T-helper 1 cell (primary cell): ENCODE measurements around the gene P3R3URF.
A peak's percentile ranks its signal among the peaks of the same experiment; 100 is the strongest.
"Not testable (repeated sequence)": the region's sequence is repeated elsewhere in the genome, so short reads cannot be mapped to it uniquely, and the experiment has no call there.

Source experiments
- DNase-seq, 5 donors: peaks; one replicate each; pipeline ENCODE4 v3.0.0-alpha.2; 2012 to 2020
- total RNA-seq, 4 donors: gene quantifications; one replicate each; lab custom pipeline; 2026; lab: John Stamatoyannopoulos, UW

Gene P3R3URF
- total RNA-seq = 0 reads per million in 4 donors

DNA sequence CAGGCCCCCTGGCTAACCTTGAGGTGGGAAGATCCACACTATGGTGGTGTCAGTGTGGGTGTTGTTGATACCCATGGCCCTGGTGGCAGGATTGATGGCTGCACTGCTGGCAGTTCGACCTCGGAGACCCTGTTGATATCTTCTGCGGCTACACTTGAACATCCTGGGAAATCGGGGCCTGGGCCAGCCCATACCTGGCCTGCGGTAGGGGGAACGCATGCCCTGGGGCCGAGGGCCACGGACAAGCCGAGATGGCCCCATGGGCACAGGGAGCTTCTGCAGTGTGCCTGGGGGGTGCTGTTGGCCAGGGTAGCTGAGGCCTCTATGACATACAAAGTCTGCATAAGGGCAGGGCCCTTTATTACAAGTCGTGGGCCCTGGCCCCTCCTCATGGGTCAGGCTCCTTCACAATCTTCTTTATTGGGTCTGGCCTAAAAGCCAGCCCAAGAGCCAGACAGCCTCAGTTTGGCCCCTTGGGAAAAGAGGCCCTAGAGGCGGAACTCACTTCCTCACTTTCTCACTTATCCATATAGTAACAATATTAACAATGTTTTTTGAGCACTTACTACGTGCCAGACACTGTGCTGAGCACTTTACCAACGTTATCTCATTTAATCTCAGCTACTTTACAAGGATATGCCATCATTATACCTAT is at the start of gene P3R3URF:
Gene P3R3URF (minus strand): TSS at position 278 of the 655 bp plus-strand sequence. CDS start 17 bp downstream, at position 261.
- DNase-seq = no peak

DNA sequence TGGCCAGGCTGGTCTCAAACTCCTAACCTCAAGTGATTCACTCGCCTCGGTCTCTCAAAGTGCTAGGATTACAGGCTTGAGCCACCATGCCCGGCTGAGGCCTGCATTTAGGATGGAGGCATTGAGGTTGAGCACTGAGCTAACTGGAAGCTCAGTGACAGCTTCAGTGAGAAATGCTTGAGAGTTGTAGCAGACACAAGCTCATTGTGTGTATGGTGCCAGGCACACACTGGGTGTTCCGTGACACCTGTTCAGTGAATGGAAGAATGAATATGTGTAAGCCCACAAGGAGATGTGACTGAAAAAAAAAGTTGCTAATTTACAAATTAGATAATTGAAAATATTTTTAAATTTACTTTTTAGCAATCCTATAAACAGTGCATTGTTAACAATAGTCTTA is 48.7 kb upstream of the P3R3URF start:
- no peak for DNase-seq

DNA sequence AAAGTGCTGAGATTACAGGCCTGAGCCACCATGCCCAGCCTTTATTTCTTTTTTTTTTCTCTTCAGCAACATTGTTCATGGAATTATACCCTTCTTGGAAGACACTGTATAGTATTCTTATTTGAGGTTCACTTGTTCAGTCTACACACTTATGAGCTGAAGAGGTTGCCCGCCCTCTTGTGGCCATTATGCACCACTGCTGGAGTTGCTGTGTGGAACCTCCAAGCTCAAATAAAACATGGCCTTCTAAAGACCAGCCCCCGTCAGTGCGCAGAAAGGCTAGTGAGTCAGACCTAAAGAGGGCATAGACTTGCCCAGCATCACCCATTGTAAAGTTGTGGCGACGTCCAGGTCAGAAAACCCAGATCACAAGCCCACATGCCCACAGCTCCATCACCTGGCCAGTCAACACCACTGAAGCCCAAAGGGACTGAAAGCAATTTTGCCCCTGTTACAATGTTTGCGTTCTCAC is 47.2 kb upstream of the P3R3URF start:
- peak in 4 of 5 donors; percentile 23 to 70 (median 39) for DNase-seq

DNA sequence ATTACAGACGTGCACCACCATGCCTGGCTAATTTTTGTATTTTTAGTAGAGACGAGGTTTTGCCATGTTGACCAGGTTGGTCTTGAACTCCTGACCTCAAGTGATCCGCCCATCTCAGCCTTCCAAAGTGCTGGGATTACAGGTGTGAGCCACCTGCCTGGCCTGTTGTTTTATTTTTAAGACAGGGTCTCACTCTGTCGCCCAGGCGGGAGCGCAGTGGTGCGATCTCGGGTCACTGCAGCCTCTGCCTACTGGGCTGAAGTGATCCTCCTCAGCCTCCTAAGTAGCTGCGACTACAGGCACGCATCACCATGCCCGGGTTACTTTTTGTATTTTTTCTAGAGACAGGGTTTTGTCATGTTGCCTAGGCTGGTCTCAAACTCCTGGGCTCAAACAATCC is 46.8 kb upstream of the P3R3URF start:
- not testable (repeated sequence) for DNase-seq

DNA sequence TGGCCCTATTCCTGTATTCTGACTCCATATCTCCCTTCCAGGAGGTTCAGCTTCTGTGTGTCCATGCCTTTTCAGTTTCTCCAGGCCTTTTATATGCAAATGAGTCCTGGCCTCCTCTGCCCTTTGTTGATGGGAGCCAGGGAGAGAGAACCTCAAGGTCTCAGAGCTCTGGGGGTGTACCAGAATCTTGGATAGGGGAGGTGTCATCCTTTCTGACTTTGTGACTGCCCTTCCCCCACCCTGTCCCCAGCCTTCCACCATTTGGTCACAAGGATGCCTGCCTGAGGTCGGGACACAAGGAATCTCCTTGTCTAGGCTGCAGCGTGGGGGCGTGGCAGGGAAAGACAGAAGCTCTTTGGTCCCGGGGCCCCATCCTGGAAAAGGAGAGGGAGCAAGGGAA is 45.5 kb upstream of the P3R3URF start:
- DNase-seq = no peak

DNA sequence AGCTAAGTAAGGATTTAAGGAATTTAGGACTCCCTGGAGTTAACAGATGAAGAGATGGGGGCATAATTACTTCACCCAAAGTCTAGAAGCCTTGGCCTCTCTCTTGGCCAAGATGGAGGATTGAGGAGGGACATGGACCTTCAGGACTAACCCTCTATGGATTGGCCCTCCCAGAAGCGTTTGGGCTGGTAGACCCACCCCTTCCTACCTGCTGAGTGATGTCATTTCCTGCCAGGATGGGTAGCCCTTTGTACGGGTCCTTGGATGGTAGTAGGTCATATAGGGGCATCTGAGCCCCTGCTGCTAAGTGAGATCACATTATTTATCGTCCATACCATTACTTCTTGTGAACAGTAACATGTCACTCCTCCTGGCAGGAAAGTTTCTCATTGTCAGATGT is 44.5 kb upstream of the P3R3URF start:
- no peak for DNase-seq

DNA sequence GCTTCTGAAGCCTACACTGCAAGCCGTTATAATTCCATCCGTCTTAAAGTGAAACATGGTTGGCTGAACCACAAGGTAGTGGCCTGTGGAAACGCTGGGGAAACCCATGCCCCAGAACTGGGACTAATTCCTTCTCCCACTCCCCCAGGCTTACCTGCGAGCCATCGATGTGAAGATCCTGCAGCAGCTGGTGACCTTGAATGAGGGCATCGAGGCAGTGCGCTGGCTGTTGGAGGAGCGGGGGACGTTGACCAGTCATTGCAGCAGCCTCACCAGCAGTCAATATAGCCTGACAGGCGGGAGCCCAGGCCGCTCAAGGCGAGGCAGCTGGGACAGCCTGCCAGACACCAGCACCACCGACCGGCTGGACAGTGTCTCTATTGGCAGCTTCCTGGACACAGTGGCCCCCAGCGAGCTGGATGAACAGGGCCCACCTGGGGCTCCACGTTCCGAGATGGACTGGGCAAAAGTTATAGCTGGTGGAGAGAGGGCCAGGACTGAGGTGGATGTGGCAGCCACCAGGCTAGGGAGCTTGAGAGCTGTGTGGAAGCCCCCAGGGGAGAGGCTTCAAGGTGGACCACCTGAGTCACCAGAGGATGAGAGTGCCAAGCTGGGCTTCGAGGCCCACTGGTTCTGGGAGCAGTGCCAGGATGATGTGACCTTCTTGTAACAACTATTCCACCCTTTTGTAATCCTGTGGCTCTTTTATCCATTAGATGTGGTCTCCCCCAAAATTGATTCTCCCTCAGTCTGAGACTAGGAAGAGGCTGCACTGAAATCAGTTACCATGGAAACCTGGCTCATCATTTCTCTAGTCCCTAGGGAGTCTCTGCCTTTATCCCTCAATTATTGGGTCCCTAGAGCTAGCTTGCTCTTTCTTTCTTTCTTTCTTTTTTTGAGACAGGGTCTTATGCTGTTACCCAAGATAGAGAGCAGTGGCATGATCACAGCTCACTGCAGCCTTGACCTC is 43.5 kb upstream of the P3R3URF start:
- DNase-seq = no peak

DNA sequence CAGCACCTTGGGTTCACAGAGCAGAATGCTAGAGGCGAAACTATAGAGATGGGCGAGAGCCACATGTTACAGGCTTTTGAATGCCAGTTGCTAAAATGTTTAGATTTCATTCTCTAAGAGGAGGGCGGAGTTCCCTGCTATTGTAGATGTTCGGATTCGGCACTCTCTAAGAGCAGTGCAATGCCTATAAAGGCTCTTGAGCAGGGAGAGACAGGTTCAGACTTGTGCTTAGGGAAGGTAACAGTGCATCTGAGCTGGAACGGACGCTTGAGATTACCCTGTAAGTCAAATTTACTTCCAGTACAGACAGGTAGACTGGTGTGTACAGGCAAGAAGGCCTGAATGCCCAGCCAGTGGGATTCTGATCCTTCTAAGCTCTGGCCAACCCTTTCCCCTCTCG is 42.2 kb upstream of the P3R3URF start:
- DNase-seq = no peak

DNA sequence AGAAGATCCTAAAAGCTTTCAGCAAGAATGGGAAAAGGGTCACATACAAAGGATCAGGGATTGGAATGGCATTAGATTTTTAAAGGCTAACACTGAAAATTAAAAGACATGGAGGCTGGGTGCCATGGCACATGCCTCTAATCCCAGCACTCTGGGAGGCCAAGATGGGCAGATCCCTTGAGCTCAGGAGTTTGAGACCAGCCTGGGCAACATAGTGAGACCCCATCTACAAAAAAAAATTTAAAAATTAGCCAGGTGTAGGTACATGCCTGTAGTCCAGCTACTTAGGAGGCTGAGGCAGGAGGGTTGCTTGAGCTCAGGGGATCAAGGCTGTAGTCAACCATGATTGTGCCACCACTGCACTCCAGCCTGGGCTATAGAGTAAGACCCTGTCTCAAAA is 39.2 kb upstream of the P3R3URF start:
- DNase-seq = no peak

DNA sequence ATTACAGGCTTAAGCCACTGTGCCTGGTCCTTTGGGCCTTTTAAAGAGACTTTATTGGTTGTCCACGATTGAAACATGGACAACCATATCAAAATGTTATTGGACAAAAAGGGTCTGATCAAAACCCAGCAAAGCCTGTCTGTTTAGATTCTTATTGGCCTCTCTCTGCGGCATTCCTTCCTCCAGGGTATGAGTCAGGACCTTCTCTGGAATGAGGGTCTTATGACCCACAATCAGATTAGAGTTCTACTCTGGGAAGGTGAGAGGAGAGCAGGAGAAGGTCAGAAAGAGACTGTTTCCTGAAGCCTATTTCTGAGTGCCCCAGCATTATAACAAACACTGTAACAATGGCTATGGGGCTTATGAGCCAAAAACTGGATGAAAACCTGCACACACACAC is 34.8 kb upstream of the P3R3URF start:
- DNase-seq = no peak

DNA sequence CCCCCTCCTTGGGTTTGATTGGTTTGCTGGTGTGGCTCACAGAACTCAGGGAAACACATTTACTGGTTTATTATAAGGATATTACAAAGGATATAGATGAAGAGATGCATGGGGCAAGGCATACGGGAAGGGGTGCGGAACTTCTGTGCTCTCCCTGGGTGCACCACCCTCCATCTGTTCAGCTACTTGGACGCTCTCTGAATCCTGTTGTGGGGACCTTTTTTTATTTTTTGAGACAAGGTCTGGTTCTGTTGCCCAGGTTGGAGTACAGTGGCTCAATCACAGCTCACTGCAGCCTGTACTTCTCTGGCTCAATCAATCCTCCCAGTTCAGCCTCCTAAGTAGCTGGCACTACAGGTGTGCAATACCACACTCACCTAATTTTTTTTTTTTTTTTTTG is 34.3 kb upstream of the P3R3URF start:
- DNase-seq = no peak

DNA sequence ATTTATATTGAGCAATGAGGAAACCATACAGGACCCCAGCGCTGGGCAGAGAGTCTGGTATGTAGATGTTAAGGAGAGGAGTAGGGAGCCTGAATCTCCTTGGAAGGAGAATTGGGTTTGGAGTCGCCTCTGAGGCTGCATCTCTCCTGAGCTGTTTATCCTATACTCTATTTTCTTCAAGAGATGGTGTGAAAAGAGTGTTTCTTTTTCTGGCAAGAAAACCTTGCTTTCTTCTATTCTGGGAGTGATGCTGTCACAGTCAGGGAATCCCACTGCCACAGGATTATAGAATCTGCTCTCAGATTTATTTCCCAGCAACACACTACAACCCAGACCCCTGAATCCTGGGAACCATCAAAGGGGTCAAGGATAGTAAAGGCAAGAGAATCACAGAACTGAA is 30.1 kb upstream of the P3R3URF start:
- DNase-seq = no peak

DNA sequence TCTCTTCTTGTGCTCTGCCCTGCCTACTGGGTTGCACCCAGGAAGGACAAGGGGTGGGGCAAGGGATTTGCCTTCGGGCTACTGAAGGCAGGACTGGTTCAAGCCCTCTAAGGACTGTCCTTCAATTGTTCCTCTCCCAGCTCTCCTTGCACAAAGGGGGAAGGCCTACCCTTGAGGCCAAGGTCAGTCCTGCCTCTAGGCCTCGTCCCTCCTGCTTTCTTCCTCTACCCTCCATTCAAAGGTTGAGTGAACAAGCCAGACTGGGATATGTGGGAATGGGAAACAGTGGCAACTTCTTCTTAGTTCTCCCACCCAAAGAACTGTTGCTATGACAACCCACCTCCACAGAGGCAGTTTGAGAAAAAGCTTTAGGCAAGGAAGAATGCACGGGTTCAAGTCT is 29.5 kb upstream of the P3R3URF start:
- DNase-seq = no peak

DNA sequence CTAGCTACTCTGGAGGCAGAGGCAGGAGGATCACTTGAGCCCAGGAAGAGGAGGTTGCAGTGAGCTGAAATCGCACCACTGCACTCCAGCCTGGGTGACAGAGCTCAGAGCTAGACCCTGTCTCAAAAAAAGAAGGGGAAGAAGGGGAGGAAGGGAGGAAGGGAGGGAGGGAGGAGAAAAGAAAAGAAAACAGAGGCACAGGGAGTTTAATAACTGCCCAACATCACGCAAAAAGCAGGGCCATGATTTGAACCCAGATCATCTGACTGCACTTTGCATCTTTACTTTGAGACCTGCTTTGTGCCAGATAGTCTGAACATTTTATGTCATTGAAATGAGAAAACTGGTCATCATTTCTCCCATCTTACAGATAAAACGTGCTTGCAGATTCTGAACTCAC is 28.9 kb upstream of the P3R3URF start:
- no peak for DNase-seq

DNA sequence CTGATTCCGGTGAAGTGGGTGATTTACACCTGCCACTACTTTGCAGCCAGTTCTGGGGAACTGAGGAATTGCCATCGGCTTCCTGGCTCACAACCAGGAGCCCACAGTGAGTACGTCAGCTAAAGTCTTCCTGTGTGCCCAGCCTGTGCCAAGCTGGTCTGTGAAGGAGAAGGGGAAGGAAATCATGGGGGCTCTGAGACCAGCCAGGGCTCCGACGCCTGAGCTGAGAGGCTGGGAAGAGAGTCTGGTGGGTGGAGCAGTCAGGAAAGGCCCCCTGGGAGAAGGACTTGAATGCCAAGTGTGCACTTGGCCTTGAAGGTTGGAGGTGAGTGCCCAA is 28.1 kb upstream of the P3R3URF start:
- no peak for DNase-seq

DNA sequence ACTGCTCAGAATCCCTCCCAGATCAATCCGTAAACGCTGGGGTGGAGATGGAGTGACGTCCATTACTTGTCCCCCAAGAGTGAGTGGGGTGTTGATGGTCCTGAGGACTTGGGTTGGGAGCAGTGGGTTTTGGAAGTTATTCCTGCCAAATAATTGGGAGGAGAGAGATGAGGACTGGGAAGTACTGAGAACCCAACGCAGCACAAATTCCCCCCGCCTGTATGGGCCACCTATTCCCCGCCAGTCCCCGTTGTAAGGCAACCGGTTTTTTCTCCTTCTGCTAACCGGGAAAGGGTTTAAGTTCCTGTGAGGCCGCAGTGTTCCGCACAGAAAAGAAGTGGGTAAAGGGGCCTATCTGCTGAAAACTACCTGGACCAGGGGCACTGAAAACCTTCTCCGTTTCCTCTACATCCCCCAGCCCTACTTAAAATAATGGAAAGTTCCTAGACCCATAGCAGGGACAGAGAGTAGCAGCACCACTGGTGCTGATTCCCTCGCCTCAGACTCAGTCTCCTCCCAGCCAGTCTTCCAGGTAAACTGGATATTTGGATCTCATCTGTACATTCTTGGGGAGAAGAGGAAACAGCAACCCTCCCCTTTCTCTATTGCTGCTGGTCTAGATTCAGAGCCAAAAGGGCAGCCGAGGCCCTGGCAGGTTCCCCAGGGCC is 27.6 kb upstream of the P3R3URF start:
- no peak for DNase-seq

DNA sequence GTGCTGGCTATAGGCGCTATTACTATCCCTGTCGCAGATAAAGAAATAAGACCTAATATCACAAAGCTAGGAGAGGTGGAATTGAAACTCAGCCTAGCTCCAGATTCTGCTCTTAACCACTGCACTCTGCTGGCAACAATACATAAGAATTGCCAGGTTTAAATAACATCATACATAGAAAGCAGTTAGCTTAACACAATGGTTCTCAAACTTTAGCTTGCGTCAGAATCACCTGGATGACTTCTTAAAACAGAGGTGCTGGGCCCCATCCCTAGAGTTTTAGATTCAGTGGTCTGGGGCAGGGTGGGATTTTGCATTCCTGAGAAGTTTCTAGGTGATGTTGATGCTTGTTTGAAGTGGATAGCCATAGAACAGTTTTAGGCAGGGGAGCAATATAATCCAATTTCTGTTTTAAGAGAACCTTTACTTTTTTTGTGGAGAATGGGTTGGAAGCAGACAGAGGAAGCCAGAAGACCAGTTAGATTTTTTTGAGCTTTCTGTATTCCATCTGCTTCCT is 23.0 kb upstream of the P3R3URF start:
- no peak for DNase-seq

DNA sequence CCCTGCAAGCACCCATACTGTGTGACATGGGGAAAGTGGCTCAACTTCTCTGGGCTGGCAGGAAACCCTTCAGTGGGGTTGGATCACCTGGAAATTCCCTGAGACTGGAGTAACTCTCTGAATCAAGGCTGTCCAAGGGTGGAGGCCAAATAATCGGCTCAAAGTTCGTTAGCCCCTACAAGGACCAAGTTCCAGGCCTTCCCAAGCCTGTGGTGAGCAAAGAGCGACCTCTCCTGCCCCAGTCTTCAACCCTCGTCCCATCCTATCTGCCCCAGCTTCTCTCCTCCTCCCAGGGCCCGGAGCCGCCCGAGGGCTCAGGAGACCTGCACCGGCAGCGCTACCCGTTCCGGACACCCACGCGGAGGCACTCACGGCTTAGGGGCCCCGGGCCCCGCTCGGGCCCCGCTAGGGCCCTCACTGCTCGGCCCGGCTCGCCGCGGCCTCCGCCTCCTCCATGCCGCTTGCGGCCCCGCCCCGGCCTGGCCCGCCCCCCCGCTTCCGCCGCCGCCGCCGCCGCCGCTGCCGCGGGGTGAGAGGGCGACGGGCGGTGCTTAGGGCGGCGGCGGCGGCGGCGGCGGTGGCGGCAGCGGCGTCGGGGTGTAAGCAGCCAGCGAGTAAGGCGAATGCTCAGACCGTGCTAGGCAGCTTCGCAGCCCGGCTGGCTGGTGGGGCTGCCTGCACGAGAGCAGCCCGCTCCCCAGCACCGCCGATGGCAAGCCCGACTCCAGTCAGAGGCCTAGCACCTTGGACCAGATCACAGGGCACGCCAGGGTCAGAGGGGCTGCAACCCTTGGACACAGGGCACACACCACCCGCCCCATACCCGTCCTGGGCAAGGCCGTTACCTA is 21.9 kb upstream of the P3R3URF start, which contains the start of gene POMGNT1:
Gene POMGNT1 (minus strand): TSS at position 471 of the 848 bp plus-strand sequence. CDS start 613 bp downstream, outside the sequence.
- peak; percentile 50 to 77 (median 63) for DNase-seq

DNA sequence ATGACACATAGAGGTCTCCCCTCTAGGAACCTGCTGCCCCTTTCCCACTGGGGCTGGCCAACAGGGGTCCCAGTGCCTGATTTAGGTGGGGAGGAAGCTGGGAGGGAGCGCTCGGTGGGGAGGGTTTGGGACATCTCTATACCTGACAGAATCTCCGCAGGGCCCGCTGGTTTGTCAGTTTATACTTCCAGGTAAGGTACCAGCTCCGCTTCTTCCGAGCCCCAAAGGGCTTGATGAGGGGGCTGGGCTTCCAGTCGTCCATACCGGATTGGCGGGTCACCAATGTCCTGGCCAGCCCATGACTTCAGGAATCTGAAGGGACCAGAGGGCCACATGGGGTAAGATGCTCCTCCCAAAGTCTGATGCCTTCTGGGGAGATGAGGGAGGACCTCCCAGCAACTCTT is 21.3 kb upstream of the P3R3URF start:
- DNase-seq = no peak

DNA sequence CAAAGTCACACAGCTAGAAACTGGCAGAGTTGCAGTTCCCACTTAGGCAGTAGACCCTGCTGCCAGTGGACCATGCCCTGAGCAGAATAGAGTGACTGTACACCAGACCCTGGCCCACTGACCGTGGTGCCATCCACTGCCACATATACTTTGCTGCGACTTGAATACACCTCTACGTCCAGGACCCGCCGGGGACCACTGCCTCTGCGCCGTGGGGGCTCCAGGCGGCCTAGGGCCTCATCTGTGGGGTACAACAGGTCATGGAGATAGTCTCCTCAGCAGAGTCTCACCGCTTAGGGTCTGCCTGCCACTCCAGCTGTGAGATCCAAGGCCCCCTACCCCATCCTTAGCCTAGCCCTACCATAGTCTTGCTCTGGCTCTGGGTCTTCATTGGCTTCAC is 20.3 kb upstream of the P3R3URF start:
- DNase-seq = no peak

DNA sequence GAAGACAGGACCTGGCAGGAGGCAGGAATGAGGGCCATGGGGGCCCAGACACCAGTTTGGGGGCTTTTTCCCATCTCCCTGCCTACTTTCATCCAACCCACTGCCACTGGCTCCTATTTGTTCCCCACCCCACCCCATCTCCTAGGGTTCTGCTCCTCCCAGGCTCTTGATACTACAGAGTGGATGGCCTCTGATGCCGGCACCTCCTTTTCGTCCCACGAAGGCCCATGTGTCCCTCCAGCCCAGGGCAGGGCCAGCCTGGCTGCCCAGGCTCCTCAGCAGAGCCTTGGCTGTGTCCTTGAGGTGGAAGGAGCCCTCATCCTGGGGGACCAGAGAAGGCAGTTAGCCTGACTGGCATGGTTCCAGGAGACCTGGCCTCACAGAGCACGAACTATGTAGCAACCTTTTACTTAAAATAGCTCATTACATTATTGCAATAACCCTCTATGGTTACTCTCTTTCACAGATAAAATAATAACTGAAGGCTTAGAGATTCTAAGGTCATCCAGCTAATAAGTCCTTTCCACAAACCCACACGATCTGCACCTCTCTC is 18.4 kb upstream of the P3R3URF start:
- no peak for DNase-seq
